HuH-7.5 (cell line): ENCODE results near the gene NOL9.
"Not testable (repeated sequence)": the region's sequence is repeated elsewhere in the genome, so short reads cannot be mapped to it uniquely, and the experiment has no call there.

Experiments
- DNase-seq: peaks from one replicate; pipeline ENCODE4 v3.0.0; 2011; ENCODE audit warnings: low spot score

The NOL9 gene

GRCh38 chr1:6572653-6573383, 18.5 kb upstream of the NOL9 start:
- DNase-seq: no peak

- DNase-seq: no peak
Measured at GRCh38 chr1:6570987-6571386, 16.7 kb upstream of the NOL9 start.

- DNase-seq: no peak
Measured at GRCh38 chr1:6570100-6570499, 15.8 kb upstream of the NOL9 start.

GRCh38 chr1:6569033-6569432, 14.7 kb upstream of the NOL9 start:
- no peak for DNase-seq

GRCh38 chr1:6560267-6560666, 6.0 kb upstream of the NOL9 start:
- no peak for DNase-seq

GRCh38 chr1:6559161-6559560, 4.8 kb upstream of the NOL9 start:
- DNase-seq: not testable (repeated sequence)

- no peak for DNase-seq
Measured at GRCh38 chr1:6557597-6557996, 3.3 kb upstream of the NOL9 start.

- DNase-seq: no peak
Measured at GRCh38 chr1:6554907-6555778, 830 bp upstream of the NOL9 start, which contains the start of gene TAS1R1. TSS of gene TAS1R1 (plus strand) at chr1:6555307. CDS start at chr1:6555374, 67 bp downstream.

- no peak for DNase-seq
Measured at GRCh38 chr1:6547301-6547700, 7.0 kb downstream of the NOL9 start.

GRCh38 chr1:6546326-6546725, 8.0 kb downstream of the NOL9 start:
- DNase-seq: no peak

GRCh38 chr1:6545276-6546112, 8.8 kb downstream of the NOL9 start:
- no peak for DNase-seq

- no peak for DNase-seq
Measured at GRCh38 chr1:6544831-6545230, 9.5 kb downstream of the NOL9 start.

GRCh38 chr1:6538956-6539355, 15.4 kb downstream of the NOL9 start:
- no peak for DNase-seq

- no peak for DNase-seq
Measured at GRCh38 chr1:6536291-6536690, 18.0 kb downstream of the NOL9 start.

- DNase-seq: no peak
Measured at GRCh38 chr1:6535214-6535613, 19.1 kb downstream of the NOL9 start.

GRCh38 chr1:6534248-6534822, 20.0 kb downstream of the NOL9 start:
- no peak for DNase-seq

GRCh38 chr1:6531996-6532395, 22.3 kb downstream of the NOL9 start:
- no peak for DNase-seq

- no peak for DNase-seq
Measured at GRCh38 chr1:6530504-6531160, 23.7 kb downstream of the NOL9 start.

- no peak for DNase-seq
Measured at GRCh38 chr1:6528492-6528891, 25.8 kb downstream of the NOL9 start.

GRCh38 chr1:6526316-6526715, 28.0 kb downstream of the NOL9 start:
- no peak for DNase-seq

- DNase-seq: peak; percentile 86
Measured at GRCh38 chr1:6523566-6523965, 30.7 kb downstream of the NOL9 start.
